OCI-LY3 (cell line): ENCODE results near the gene SRGAP2.
"Not testable (repeated sequence)": the region's sequence is repeated elsewhere in the genome, so short reads cannot be mapped to it uniquely, and the experiment has no call there.

ENCODE experiments used
- EZH2phosphoT487 ChIP-seq: fragments of 200-600 bp; shearing (Covaris generic); IDR thresholded peaks from 2 replicates; pipeline ENCODE4 v1.6.1; 2018; ENCODE audit warnings: antibody characterized with exemption, mixed run types, low read depth
- TF ChIP-seq, protein P1 (sequence below): fragments of 200-600, 300-600 bp; sonication (generic); IDR thresholded peaks from 2 replicates; pipeline ENCODE4 v1.5.1; 2014; ENCODE audit warnings: antibody characterized with exemption, low read length, low read depth

- TF ChIP-seq, protein P1, sequence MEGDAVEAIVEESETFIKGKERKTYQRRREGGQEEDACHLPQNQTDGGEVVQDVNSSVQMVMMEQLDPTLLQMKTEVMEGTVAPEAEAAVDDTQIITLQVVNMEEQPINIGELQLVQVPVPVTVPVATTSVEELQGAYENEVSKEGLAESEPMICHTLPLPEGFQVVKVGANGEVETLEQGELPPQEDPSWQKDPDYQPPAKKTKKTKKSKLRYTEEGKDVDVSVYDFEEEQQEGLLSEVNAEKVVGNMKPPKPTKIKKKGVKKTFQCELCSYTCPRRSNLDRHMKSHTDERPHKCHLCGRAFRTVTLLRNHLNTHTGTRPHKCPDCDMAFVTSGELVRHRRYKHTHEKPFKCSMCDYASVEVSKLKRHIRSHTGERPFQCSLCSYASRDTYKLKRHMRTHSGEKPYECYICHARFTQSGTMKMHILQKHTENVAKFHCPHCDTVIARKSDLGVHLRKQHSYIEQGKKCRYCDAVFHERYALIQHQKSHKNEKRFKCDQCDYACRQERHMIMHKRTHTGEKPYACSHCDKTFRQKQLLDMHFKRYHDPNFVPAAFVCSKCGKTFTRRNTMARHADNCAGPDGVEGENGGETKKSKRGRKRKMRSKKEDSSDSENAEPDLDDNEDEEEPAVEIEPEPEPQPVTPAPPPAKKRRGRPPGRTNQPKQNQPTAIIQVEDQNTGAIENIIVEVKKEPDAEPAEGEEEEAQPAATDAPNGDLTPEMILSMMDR = not testable (repeated sequence)
- TF ChIP-seq EZH2phosphoT487 = not testable (repeated sequence)
Observed at GRCh38 chr1:206245479-206245878, 42.1 kb downstream of the SRGAP2 start.
